ENCODE results near the gene OFD1.

Gene OFD1

DNA sequence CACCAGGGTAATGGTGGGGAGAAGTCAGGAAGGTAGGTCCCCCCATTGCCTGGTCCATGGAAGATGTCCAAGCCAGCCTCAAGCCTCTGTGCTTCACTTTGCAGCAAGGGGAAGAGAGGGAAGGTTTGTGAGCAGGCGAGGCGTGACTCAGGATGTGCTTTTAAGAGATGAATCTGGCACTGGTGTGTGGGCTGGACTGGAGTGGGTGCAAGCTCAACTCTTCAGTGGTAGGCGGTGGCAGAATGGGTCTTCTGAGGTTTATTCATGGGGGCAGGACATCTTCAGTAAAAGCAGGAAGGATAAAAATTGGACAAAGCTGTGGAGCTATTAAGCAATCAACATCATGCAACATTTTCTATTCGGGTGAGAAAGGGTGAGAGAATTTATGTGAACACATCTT lies 63.0 kb downstream of the OFD1 start:
- no peak for FAIRE-seq

DNA sequence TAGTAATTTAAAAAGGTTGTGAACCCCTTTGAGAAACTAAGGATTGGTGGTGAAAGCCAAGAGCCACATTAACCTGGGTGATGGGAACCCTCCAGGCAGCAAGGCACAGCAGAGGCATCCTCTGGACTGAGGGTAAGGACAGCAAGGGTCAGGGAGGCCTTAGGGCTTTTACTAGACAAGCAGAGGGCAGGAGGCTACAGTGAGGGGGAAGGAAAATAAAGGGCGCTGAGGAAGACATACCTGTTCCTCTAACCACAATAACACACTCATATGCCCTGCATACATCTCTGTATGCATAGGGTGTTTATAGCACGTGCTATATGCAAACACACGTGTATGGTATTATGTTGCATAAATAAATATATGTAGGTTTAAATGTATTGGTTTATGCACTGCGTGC lies 63.6 kb downstream of the OFD1 start:
- no peak for FAIRE-seq

DNA sequence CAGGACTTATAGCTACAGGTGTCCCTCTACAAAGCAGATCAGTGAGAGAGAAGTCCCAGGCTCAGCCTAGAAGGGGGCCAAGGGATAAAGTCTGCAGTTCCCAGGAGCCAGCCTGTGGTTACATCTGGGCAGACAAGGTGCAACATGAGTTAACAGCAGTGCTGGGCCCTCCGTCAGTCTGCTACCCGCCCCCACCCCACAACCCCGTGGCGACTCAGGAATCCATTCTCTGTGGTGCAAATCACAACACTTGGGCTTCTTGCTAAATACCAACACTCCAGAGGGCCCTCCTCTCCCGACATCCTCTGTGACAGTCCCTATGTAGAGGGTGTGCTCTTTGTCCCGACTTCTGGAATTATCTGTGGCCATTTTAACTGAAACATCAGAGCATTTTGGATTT lies 68.6 kb downstream of the OFD1 start:
- no peak for FAIRE-seq

DNA sequence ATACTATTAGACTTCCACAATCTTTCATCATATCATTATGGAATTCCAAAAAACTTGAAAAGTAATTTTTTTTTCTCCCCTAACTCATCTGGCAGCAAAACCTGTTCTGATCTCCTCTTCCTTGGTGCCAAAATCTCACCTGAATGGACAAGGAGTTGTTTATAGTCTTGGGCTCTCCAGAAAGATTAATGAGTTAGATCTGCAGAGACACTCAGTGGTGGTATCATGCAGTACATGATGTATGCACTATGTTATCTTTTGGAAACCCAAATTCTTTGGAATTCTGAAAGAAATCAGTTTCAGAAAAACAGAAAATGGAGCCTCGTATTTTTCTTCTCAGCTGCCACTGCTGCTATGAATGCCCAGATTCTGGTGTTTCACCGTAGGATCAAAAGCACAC lies 70.7 kb downstream of the OFD1 start:
- no peak for FAIRE-seq

DNA sequence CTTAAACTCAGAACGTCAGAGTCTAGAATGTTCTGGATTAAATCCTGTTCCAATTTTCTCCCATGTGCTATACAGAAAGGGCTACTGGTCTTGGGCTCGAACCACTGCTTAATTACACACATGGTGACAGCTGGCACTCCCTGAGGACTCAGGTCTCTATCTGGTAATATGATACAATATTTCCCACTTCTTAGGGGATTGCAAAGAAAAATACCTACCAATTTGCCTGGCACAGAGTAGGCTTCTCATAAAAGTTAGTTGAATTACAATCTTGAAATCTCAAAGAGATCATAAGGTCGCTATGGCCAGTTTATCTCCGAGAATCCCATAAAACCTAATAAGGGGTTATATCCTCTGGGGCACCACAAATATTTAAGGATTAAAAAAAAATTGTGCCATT lies 73.7 kb downstream of the OFD1 start:
- FAIRE-seq: no peak

DNA sequence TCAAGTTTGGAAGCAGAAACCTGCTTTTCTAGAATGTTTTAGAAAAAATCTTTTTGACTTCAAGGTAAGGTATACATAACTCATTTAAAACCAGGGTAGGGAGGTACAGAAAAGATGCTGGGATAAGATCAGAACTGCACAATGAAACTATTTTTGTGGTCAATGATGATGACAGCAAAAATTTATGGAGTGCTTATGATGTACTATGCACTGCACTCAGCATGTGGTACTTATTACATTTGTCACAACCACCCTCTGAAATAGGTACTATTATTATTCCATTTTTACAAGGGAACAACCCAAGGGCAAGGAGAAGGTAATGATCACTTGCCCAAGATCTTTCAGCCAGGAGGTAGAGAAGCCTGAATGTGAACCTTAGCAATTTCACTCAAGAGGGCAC lies 74.3 kb downstream of the OFD1 start:
- no peak for FAIRE-seq

DNA sequence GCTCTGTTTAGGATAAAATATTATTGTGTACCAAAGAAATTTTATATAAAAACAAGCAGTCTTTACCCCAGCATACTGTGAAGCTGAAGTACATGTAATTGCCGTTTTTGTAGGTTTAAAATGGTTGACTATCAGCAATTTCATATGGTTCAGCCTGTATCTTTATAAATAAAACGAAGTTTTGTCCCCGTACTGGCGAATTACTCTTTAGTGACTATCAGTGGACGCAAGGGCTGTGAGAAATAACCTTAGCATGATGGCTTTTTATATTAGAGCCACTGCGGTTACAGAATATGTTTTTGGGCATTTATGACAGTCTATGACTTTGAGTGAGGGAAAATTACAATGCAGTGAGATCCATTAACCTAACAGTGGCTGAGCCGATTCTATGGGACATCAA lies 81.1 kb downstream of the OFD1 start:
- no peak for FAIRE-seq

DNA sequence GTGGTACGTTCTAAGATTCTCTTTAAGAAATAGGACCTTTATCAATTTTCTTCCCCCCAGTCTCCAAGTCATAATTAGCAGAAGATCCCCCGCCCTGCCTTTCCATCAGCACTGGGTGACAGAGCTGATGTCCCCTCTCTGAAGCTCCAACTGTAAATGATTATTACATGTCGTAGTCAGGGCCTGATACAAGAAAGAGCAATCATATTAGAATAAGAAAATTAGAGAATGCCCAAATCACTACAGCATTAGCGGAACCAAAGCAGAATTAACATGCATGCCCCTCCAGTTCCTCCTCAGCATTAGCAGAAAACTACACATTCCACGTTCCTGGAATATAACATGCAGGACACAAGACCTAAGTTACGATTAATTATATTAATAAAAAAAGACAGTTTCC lies 81.6 kb downstream of the OFD1 start:
- FAIRE-seq: no peak

DNA sequence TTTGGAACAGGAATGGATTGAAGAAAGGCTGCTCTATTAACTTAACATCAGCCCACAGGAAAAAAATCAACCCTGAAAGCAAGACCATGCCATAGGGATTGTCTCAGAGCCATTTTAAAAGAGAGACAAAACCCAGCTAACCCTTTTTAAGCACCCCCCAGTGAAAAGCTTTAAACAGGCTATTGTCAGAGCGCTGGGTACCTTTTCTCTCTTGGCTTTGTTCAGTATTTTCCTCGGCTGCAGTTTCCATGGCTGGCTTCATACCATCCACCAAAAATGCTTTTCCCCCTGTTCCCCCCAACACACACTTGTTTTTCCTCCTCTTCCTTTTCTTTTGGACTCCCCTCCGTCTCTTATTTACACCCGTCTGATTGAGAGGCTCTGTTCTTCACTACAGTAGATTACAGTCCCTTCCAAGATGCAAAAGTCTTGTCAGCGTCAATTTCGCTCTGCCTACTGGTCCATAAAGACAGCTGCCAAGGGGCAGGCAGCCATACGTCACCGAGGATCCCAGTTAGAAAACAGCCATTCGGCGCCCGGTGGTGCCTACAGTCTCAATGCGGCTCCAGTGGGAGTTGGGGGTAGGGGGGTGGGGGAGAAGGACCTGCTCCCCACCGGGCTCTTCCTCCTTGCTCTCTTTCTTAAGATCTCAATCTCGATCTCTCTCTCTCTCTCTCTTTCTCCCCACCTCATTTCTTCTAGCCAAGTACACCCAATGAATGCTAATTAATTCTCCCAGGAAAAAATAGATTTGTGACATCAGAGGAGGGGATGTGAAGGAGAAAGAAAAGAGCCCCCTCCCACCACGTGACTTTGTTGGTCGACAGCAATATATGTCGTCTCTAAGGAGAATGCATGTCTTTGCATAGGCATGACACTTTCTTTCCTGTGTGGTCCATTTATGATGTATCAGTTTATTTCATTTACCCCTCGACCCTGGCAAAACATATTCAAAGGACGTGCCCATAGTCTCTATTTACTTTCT lies 82.4 kb downstream of the OFD1 start, which contains the start of gene GPM6B:
Gene GPM6B (minus strand): TSS at position 451 of the 985 bp plus-strand sequence. CDS start 189 bp downstream, at position 262.
- FAIRE-seq: no peak

Measured in endometrium (tissue), 2 donors.